Stimulated activated naive CD8-positive, alpha-beta T cell treated with anti-CD3 and anti-CD28 coated beads, Interleukin-15, Interleukin-2, amounts not matched to agents 100 ng/mL and 50 ng/mL, for 24 hours (primary cell): ENCODE results near the gene ZBED4.

Experiments used
- H3K27ac Mint-ChIP-seq: one replicate; pipeline ENCODE4 v1.8.0; 2021; ENCODE audit warnings: mild to moderate bottlenecking, mixed read lengths
- H3K27me3 Mint-ChIP-seq: one replicate; pipeline ENCODE4 v1.8.0; 2021; ENCODE audit warnings: mixed read lengths
- H3K36me3 Mint-ChIP-seq: one replicate; pipeline ENCODE4 v1.8.0; 2021; ENCODE audit warnings: low read depth, mixed read lengths
- H3K4me1 Mint-ChIP-seq: one replicate; pipeline ENCODE4 v1.8.0; 2021; ENCODE audit warnings: low read depth, mixed read lengths
- H3K4me3 Mint-ChIP-seq: one replicate; pipeline ENCODE4 v1.8.0; 2021; ENCODE audit warnings: mild to moderate bottlenecking, mixed read lengths
- H3K9me3 Mint-ChIP-seq: one replicate; pipeline ENCODE4 v1.8.0; 2021; ENCODE audit warnings: mixed read lengths

The ZBED4 gene

GRCh38 chr22:49909476-49910205, 56.0 kb downstream of the ZBED4 start:
- H3K4me1 Mint-ChIP-seq, result no peaks in the 10 kb centered on the region
- H3K36me3 Mint-ChIP-seq, result peaks cover 18% of the 10 kb centered on the region
- no peaks in the 10 kb centered on the region for H3K27me3 Mint-ChIP-seq
- no peak overlapping the region for H3K4me3 Mint-ChIP-seq
- H3K9me3 Mint-ChIP-seq, result no peaks in the 10 kb centered on the region
- no peak overlapping the region for H3K27ac Mint-ChIP-seq

- H3K27me3 Mint-ChIP-seq, result no peaks in the 10 kb centered on the region
- H3K9me3 Mint-ChIP-seq, result no peaks in the 10 kb centered on the region
- H3K4me1 Mint-ChIP-seq, result peaks cover 3% of the 10 kb centered on the region
- H3K4me3 Mint-ChIP-seq, result no peak overlapping the region
- no peak overlapping the region for H3K27ac Mint-ChIP-seq
- peaks cover 18% of the 10 kb centered on the region for H3K36me3 Mint-ChIP-seq
Observed at GRCh38 chr22:49910229-49911155, 56.8 kb downstream of the ZBED4 start.

GRCh38 chr22:49911881-49912625, 58.4 kb downstream of the ZBED4 start:
- H3K4me1 Mint-ChIP-seq, result peaks cover 11% of the 10 kb centered on the region
- peaks cover 16% of the 10 kb centered on the region for H3K36me3 Mint-ChIP-seq
- H3K27ac Mint-ChIP-seq, result no peak overlapping the region
- no peaks in the 10 kb centered on the region for H3K27me3 Mint-ChIP-seq
- H3K9me3 Mint-ChIP-seq, result no peaks in the 10 kb centered on the region
- no peak overlapping the region for H3K4me3 Mint-ChIP-seq

GRCh38 chr22:49913026-49913425, 59.4 kb downstream of the ZBED4 start:
- Mint-ChIP-seq H3K4me3 (no peak overlapping the region), H3K36me3 (peaks cover 8% of the 10 kb centered on the region), H3K4me1 (peaks cover 17% of the 10 kb centered on the region), H3K27ac (no peak overlapping the region), H3K27me3 (no peaks in the 10 kb centered on the region), H3K9me3 (no peaks in the 10 kb centered on the region)

GRCh38 chr22:49913446-49913845, 59.8 kb downstream of the ZBED4 start:
- H3K9me3 Mint-ChIP-seq, result no peaks in the 10 kb centered on the region
- peaks cover 8% of the 10 kb centered on the region for H3K36me3 Mint-ChIP-seq
- H3K27me3 Mint-ChIP-seq, result no peaks in the 10 kb centered on the region
- H3K4me1 Mint-ChIP-seq, result peaks cover 17% of the 10 kb centered on the region
- H3K4me3 Mint-ChIP-seq, result no peak overlapping the region
- no peak overlapping the region for H3K27ac Mint-ChIP-seq

GRCh38 chr22:49914256-49914655, 60.6 kb downstream of the ZBED4 start:
- H3K27me3 Mint-ChIP-seq, result no peaks in the 10 kb centered on the region
- peaks cover 8% of the 10 kb centered on the region for H3K36me3 Mint-ChIP-seq
- no peaks in the 10 kb centered on the region for H3K9me3 Mint-ChIP-seq
- no peak overlapping the region for H3K4me3 Mint-ChIP-seq
- peaks cover 18% of the 10 kb centered on the region for H3K4me1 Mint-ChIP-seq
- no peak overlapping the region for H3K27ac Mint-ChIP-seq

GRCh38 chr22:49915610-49916009, 62.0 kb downstream of the ZBED4 start:
- H3K27ac Mint-ChIP-seq, result no peak overlapping the region
- H3K9me3 Mint-ChIP-seq, result no peaks in the 10 kb centered on the region
- peaks cover 14% of the 10 kb centered on the region for H3K36me3 Mint-ChIP-seq
- no peaks in the 10 kb centered on the region for H3K27me3 Mint-ChIP-seq
- no peak overlapping the region for H3K4me3 Mint-ChIP-seq
- H3K4me1 Mint-ChIP-seq, result peaks cover 29% of the 10 kb centered on the region

GRCh38 chr22:49916831-49917230, 63.2 kb downstream of the ZBED4 start:
- H3K36me3 Mint-ChIP-seq, result peaks cover 12% of the 10 kb centered on the region
- H3K27ac Mint-ChIP-seq, result peak overlapping the region; percentile 75
- no peaks in the 10 kb centered on the region for H3K27me3 Mint-ChIP-seq
- H3K9me3 Mint-ChIP-seq, result no peaks in the 10 kb centered on the region
- H3K4me1 Mint-ChIP-seq, result peaks cover 29% of the 10 kb centered on the region
- H3K4me3 Mint-ChIP-seq, result peak overlapping the region; percentile 83

- peak within 1 kb of the TSS; percentile 75 for H3K27ac Mint-ChIP-seq
Observed at GRCh38 chr22:49917974-49918910, 64.6 kb downstream of the ZBED4 start, which contains the start of the genes ALG12 and CRELD2. Gene ALG12 (minus strand): TSS chr22:49918438. CDS start chr22:49913765, 4,673 bp downstream. Gene CRELD2 (plus strand): TSS chr22:49918634. CDS start chr22:49918770, 136 bp downstream.

GRCh38 chr22:49918911-49919881, 65.6 kb downstream of the ZBED4 start:
- Mint-ChIP-seq H3K27ac (peak overlapping the region; percentile 61), H3K27me3 (no peaks in the 10 kb centered on the region), H3K9me3 (no peaks in the 10 kb centered on the region), H3K36me3 (peaks cover 18% of the 10 kb centered on the region), H3K4me3 (peak overlapping the region; percentile 70), H3K4me1 (peaks cover 38% of the 10 kb centered on the region)

More at GRCh38 chr22:49917974-49918910, 64.6 kb downstream of the ZBED4 start, which contains the start of the genes ALG12 and CRELD2:
- Mint-ChIP-seq H3K27me3 (no peaks in the 10 kb centered on the region), H3K9me3 (no peaks in the 10 kb centered on the region), H3K36me3 (peaks cover 14% of the 10 kb centered on the region), H3K4me3 (peak within 1 kb of the TSS; percentile 83), H3K4me1 (peaks cover 30% of the 10 kb centered on the region)

GRCh38 chr22:49920859-49921258, 67.2 kb downstream of the ZBED4 start:
- H3K27ac Mint-ChIP-seq, result no peak overlapping the region
- H3K4me3 Mint-ChIP-seq, result no peak overlapping the region
- H3K9me3 Mint-ChIP-seq, result no peaks in the 10 kb centered on the region

GRCh38 chr22:49921508-49922278, 68.0 kb downstream of the ZBED4 start:
- Mint-ChIP-seq H3K9me3 (no peaks in the 10 kb centered on the region), H3K27me3 (no peaks in the 10 kb centered on the region), H3K4me3 (no peak overlapping the region), H3K36me3 (peaks cover 25% of the 10 kb centered on the region), H3K27ac (no peak overlapping the region), H3K4me1 (peaks cover 48% of the 10 kb centered on the region)

More at GRCh38 chr22:49920859-49921258, 67.2 kb downstream of the ZBED4 start:
- Mint-ChIP-seq H3K27me3 (no peaks in the 10 kb centered on the region), H3K36me3 (peaks cover 25% of the 10 kb centered on the region), H3K4me1 (peaks cover 47% of the 10 kb centered on the region)
